HG03439 (cell line): ENCODE results near the gene CERS6.
"Not testable (repeated sequence)": the region's sequence is repeated elsewhere in the genome, so short reads cannot be mapped to it uniquely, and the experiment has no call there.

ENCODE experiments used
- ATAC-seq: cut with Tn5 transposase; IDR thresholded peaks from one replicate; pipeline ENCODE4 v1.9.1; 2021; ENCODE audit warnings: mild to moderate bottlenecking, moderate library complexity; ENCODE audit not compliant: unreplicated experiment

Gene CERS6

GRCh38 chr2:168753765-168754329, 297.8 kb downstream of the CERS6 start:
- ATAC-seq: no peak

GRCh38 chr2:168757223-168757622, 301.2 kb downstream of the CERS6 start:
- ATAC-seq: no peak

GRCh38 chr2:168758970-168759820, 303.1 kb downstream of the CERS6 start:
- ATAC-seq: peak; percentile 60

- ATAC-seq: no peak
Observed at GRCh38 chr2:168765401-168765800, 309.3 kb downstream of the CERS6 start.

- ATAC-seq: no peak
Observed at GRCh38 chr2:168766600-168766999, 310.5 kb downstream of the CERS6 start.

GRCh38 chr2:168767258-168767657, 311.2 kb downstream of the CERS6 start:
- ATAC-seq: no peak

- ATAC-seq: not testable (repeated sequence)
Observed at GRCh38 chr2:168768357-168768756, 312.3 kb downstream of the CERS6 start.

GRCh38 chr2:168770796-168771195, 314.7 kb downstream of the CERS6 start:
- ATAC-seq: no peak

GRCh38 chr2:168772704-168773103, 316.6 kb downstream of the CERS6 start:
- no peak for ATAC-seq

- ATAC-seq: no peak
Observed at GRCh38 chr2:168773128-168773527, 317.1 kb downstream of the CERS6 start.

GRCh38 chr2:168773719-168774521, 317.8 kb downstream of the CERS6 start:
- ATAC-seq: no peak

GRCh38 chr2:168775837-168776236, 319.8 kb downstream of the CERS6 start:
- ATAC-seq: no peak

- ATAC-seq: no peak
Observed at GRCh38 chr2:168780669-168781071, 324.6 kb downstream of the CERS6 start.

- ATAC-seq: no peak
Observed at GRCh38 chr2:168781191-168781817, 325.2 kb downstream of the CERS6 start.

GRCh38 chr2:168782271-168782670, 326.2 kb downstream of the CERS6 start:
- ATAC-seq: no peak

GRCh38 chr2:168784993-168785392, 328.9 kb downstream of the CERS6 start:
- no peak for ATAC-seq

GRCh38 chr2:168787098-168787781, 331.2 kb downstream of the CERS6 start:
- ATAC-seq: no peak

GRCh38 chr2:168787782-168788376, 331.8 kb downstream of the CERS6 start:
- ATAC-seq: no peak

- no peak for ATAC-seq
Observed at GRCh38 chr2:168789776-168790175, 333.7 kb downstream of the CERS6 start.

GRCh38 chr2:168790226-168790902, 334.3 kb downstream of the CERS6 start:
- no peak for ATAC-seq
